Stimulated activated CD4-positive, alpha-beta T cell treated with anti-CD3 and anti-CD28 coated beads, Interleukin-12 subunit alpha, Interleukin-12 subunit beta, amount 100 ng/mL, for 24 hours (primary cell): ENCODE results near the gene SLC25A6.
"Not testable (repeated sequence)": the region's sequence is repeated elsewhere in the genome, so short reads cannot be mapped to it uniquely, and the experiment has no call there.

Experiments
- DNase-seq, 2 experiments: peaks; one replicate each; pipeline ENCODE4 v3.0.0-alpha.2; 2020; ENCODE audit warnings: low read depth in 2 of 2

Gene SLC25A6

DNA sequence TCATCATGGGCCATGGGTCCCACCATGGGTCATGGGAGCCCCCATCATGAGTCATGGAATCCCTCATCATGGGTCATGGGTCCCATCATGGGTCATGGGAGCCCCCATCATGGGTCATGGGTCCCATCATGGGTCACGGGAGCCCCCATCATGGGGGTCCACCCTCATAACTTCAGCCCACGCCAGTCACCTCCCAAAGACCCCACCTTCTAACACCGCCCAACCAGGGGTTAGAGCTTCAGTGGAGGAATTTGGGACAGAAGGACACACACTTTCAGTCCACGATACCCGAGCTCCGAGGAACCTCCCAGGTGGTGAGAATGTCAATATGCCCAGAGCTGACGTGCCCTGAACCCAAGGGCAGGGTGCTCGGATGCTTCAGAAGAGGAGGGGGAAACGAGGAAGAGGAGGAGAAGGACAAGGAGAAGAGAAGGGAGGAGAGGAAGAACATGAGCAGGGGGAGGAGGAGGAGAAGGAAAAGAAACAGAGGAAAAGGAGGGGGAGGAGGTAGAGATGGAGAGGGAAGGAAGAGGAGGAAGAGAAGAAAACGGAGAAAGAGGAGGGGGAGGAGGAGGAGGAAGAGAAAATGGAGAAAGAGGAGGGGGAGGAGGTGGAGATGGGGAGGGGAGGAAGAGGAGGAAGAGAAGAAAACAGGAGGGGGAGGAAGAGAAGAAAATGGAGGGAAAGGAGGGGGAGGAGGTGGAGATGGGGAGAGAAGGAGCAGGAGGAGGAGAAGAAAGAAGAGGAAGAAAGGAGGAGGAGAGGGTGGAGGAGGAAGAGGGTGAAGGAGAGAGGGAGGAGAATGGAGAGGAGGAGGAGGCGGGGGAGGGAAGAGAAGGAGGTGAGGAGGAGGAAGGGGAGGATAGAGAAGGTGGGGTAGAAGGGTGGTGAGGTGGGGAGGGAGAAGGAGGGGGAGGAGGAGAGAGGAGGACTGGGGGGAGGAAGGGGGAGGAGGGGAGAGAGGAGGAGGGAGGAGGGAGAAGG lies 37.6 kb downstream of the SLC25A6 start:
- no peak for DNase-seq

DNA sequence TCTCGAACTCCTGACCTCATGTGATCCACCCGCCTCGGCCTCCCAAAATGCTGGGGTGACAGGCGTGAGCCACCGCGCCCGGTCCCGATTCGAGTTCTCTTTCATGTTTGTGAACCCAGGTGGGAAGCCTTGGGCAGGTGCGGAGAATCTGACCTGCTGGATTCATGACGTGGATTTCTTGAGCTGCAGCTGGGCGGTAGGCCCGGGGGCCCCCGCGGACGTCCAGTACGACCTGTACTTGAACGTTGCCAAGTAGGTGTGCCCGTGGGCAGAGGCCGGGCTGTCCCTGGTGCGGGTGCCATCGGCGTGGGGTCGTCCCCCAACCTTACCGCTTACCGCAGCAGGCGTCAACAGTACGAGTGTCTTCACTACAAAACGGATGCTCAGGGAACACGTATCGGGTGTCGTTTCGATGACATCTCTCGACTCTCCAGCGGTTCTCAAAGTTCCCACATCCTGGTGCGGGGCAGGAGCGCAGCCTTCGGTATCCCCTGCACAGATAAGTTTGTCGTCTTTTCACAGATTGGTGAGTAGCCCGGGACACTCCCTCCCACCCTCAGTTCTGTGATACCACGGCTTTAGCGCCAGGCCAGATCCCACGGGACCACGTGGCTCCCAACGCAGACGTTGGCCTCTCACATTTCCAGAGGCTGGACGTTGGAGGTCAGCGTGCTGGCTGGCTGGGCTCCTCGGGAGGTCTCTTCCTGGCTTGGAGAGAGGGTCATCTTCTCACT lies 39.8 kb downstream of the SLC25A6 start:
- DNase-seq: no peak

DNA sequence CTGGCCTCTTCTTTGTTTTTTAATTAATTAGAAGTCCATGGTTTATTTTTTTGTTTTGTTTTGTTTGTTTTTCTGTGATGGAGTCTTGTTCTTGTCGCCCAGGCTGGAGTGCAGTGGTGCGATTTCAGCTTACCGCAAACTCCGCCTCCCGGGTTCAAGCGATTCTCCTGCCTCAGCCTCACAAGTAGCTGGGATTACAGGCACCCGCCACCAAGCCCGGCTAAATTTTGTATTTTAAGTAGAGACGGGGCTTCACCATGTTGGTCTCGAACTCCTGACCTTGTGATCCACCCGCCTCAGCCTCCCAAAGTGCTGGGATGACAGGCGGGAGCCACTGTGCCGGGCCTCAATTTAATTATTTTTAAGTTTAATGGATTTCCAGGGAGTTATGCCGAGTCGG lies 42.3 kb downstream of the SLC25A6 start:
- DNase-seq: not testable (repeated sequence)

DNA sequence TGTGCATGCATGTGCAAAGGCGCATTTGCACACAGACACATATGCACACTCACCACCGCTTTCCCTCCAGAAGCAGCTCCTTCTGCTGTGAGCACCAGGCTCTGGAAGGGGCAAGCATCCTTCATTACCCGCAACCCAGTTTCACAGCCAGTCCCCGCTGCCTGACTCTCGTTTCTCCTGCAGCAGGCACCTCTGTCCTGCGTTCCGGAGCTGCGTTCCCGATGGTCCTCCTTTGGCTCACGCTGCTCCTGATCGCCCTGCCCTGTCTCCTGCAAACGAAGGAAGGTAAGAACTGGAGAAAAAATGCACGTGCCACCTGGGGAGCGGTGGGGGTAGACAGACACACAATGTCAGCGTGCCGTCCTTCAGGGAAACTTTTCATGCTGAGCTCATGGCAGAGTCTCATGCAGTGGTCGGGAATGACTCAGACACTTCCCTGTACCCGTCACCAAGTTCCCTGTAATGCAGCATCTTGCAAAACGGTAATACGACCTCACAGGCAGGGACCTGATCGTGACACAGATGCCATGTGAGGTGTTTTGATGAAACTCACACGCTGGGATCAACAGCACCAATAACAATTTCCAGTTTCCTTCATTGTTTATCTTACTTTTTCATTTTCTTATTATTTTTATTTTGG lies 50.2 kb downstream of the SLC25A6 start:
- DNase-seq: no peak

DNA sequence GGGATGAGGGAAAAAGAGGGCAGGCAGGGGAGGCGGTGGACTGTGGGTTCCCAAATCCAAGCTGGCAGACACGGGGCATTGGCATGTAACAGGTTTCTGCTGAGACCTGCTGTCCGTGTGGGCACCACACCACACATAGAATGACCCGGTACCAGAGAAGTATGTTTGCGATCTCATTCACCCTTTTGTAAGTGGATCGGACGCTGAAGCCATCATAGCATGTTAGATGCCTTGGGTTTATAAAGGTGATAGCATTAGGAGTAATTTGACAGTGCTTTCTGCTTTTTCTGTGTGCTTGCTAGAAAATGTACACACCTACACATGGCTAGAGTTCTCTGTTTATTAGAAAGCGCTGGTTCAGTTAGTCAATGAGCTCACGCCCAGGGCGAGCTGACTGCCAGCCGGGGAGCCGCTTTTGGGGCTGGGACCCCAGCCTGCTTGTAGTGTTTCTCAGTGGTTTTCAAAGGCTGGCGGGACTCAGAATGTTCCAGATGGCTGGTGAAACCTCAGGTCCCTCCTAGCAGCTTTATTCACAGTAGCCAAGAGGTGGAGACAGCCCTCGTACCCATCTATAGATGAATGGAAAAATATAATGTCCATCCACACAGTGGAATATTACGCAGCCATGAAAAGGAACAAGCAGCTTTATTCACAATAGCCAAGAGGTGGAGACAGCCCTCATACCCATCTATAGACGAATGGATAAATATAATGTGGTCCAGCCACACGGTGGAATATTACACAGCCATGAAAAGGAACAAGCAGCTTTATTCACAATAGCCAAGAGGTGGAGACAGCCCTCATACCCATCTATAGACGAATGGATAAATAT lies 54.7 kb downstream of the SLC25A6 start:
- no peak for DNase-seq

DNA sequence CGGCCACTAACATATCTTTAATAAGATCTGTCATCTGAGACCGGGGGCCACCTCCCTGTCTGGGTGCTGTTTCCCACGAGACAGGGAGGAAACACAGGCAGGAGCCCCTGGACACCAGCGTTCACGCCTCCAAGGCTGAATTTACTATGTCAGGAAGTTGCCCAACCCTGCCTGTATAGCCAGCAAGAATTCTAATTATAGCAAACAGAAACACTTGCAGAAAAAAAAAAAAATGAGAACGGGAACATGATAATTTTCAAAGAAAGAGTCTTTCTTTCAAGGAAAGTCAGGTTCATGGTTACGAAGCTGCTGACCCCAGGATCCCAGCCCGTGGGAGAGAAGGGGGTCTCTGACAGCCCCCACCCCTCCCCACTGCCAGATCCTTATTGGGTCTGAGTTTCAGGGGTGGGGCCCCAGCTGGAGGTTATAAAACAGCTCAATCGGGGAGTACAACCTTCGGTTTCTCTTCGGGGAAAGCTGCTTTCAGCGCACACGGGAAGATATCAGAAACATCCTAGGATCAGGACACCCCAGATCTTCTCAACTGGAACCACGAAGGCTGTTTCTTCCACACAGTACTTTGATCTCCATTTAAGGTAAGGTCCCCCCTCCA lies 55.5 kb downstream of the SLC25A6 start, which contains the start of gene IL3RA:
Gene IL3RA (plus strand): TSS at position 455 of the 613 bp plus-strand sequence. CDS start 4,981 bp downstream, outside the sequence.
- DNase-seq: no peak
